ENCODE results near the gene RAB11FIP3. TPM values are rescaled to one million over a fixed set of nuclear protein-coding genes. Genes with fewer than 3 reads are reported as not detected.

The RAB11FIP3 gene
- total RNA-seq, 1 experiment from 2014 or later: 12.8 TPM

- Histone ChIP-seq H3K27ac (ENCODE audit: low read depth, low read length) (no peak overlapping the region), H3K36me3 (ENCODE audit: control insufficient read depth in 1 of 2, insufficient read depth in 2 of 2, low read length in 2 of 2) (no peaks in the 10 kb centered on the region), H3K4me2 (ENCODE audit: low read length) (no peak overlapping the region), H3K9me3 (ENCODE audit: control insufficient read depth in 1 of 2, insufficient read depth in 1 of 2, low read depth in 1 of 2, low read length in 2 of 2) (no peaks in the 10 kb centered on the region), H3K4me1 (ENCODE audit: control insufficient read depth in 1 of 2, insufficient read depth in 2 of 2, low read length in 2 of 2) (peaks cover 4 to 5% of the 10 kb centered on the region in 2 experiments; a peak in 2 of 4 replicates), H4K20me1 (ENCODE audit: insufficient read depth) (no peaks in the 10 kb centered on the region), H2AFZ (ENCODE audit: low read depth, low read length, poor library complexity, severe bottlenecking) (no peak overlapping the region), H3K9ac (ENCODE audit: low read length) (no peak overlapping the region), H3K79me2 (ENCODE audit: insufficient read depth, low read length) (no peaks in the 10 kb centered on the region), H3K4me3 (replicated peaks in 1 of 2; ENCODE audit: low read depth in 1 of 2, low read length in 2 of 2) (no peak overlapping the region), H3K9me2 (ENCODE audit: insufficient read depth) (no peaks in the 10 kb centered on the region), H3K27me3 (ENCODE audit: insufficient read depth, low read length) (no peaks in the 10 kb centered on the region)
- intact Hi-C loops (cut with micrococcal nuclease): no loop called here
- BruUV-seq (replicated peaks): no TSS peak
- POLR2A ChIA-PET: no interaction called here
- ATAC-seq: no peak
- CTCF ChIA-PET: no interaction called here
- TF ChIP-seq ELF1 (IDR thresholded peaks at IDR 0.05; ENCODE audit: borderline replicate concordance, low read depth): no peak
- no peak for TF ChIP-seq SRF (IDR thresholded peaks at IDR 0.05; ENCODE audit: low read depth)
- TF ChIP-seq ZNF274 (IDR thresholded peaks at IDR 0.05; ENCODE audit: low read depth, low read length): no peak
- no peak for TF ChIP-seq CEBPB (IDR thresholded peaks at IDR 0.05; ENCODE audit: low read depth)
- TF ChIP-seq EGR1 (IDR thresholded peaks at IDR 0.05; ENCODE audit: low read depth): no peak
- TF ChIP-seq, protein P1, sequence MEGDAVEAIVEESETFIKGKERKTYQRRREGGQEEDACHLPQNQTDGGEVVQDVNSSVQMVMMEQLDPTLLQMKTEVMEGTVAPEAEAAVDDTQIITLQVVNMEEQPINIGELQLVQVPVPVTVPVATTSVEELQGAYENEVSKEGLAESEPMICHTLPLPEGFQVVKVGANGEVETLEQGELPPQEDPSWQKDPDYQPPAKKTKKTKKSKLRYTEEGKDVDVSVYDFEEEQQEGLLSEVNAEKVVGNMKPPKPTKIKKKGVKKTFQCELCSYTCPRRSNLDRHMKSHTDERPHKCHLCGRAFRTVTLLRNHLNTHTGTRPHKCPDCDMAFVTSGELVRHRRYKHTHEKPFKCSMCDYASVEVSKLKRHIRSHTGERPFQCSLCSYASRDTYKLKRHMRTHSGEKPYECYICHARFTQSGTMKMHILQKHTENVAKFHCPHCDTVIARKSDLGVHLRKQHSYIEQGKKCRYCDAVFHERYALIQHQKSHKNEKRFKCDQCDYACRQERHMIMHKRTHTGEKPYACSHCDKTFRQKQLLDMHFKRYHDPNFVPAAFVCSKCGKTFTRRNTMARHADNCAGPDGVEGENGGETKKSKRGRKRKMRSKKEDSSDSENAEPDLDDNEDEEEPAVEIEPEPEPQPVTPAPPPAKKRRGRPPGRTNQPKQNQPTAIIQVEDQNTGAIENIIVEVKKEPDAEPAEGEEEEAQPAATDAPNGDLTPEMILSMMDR (IDR thresholded peaks at IDR 0.05 in 2 of 3, conservative IDR thresholded peaks at IDR 0.05 in 1 of 3; ENCODE audit: borderline replicate concordance in 1 of 3, insufficient read depth in 1 of 3, low read depth in 2 of 3, low read length in 2 of 3): no peak
- no peak for TF ChIP-seq ZBTB33 (IDR thresholded peaks at IDR 0.05; ENCODE audit: extremely low read depth, insufficient replicate concordance, low read length)
- TF ChIP-seq FOSL1 (IDR thresholded peaks at IDR 0.05; ENCODE audit: low read depth): no peak
- TF ChIP-seq SP1 (IDR thresholded peaks at IDR 0.05; ENCODE audit: low read depth): no peak
- TF ChIP-seq YY1 (IDR thresholded peaks at IDR 0.05; ENCODE audit: extremely low read depth, insufficient replicate concordance, low read depth, low read length): no peak
- no peak for DNase-seq (ENCODE audit: low read depth, low spot score)
- RAD21 ChIA-PET (ENCODE audit: low non-redundant PET in 1 of 2, low total read pairs in 2 of 2, uncharacterized antibody in 2 of 2, unreplicated experiment in 2 of 2): no interaction called here
Observed at GRCh38 chr16:454397-454940, 29.0 kb downstream of the RAB11FIP3 start.
